HuH-7 (cell line): ENCODE results near the gene SMG6.
"Not testable (repeated sequence)": the region's sequence is repeated elsewhere in the genome, so short reads cannot be mapped to it uniquely, and the experiment has no call there.

Experiments used
- DNase-seq: peaks from one replicate; pipeline ENCODE4 v3.0.0; 2011; ENCODE audit warnings: low spot score

SMG6 gene

DNA sequence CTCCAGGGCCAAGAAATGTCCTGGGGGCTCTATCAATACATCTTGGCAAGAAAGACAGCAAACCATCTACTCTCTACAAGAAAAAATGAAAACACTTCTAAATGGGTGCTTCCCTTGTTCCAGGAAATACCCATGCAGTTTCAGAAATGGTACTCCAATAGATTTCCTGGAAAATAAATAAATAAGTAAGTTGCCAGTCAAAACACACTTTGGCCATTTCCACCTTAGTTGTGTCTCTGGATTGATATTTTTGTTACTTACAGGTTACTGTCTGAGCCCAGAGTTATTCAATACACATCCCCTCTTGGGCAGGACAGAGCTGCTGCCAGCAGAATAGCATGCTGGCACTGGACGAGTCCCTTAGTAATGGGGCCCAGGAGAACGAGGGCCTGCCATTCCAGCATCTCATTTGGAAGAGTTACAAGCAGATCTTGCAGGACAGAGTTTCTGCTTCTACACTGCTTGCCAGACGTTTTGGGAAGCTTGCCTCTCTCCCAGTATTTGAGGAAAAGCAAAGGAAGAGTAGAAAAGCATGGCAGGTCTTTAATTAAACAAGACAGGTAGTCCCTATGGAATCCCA lies 100.5 kb downstream of the SMG6 start:
- no peak for DNase-seq

DNA sequence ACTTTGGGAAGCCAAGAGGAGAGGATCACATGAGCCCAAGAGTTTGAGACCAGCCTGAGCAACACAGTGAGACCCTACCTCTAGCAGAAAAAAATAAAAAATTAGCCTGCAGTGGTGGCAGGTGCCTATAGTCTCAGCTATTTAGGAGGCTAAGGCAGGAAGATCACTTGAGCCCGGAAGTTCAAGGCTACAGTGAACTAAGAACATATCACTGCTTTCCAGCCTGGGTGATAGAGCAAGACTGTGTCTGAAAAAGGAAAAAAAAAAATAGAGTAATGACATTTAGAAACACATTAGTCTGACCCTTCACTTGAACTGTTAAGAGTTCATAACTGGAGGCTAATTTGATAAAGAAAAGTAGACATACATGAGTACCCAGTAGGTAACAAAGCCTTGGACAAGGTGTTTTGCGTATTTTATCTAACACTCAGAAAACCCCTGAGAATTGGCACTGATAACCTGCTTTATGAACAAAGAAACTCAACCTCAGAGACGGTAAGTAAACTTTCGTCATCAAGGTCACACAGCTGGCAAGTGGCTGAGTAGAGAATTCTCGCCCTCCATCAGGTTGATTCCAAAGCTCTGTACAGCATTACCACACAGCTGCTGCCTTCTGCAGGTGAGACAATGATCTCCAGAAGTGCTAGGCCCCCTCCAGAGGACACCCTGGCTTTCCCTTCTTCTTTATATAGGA lies 101.1 kb downstream of the SMG6 start:
- DNase-seq, result no peak

DNA sequence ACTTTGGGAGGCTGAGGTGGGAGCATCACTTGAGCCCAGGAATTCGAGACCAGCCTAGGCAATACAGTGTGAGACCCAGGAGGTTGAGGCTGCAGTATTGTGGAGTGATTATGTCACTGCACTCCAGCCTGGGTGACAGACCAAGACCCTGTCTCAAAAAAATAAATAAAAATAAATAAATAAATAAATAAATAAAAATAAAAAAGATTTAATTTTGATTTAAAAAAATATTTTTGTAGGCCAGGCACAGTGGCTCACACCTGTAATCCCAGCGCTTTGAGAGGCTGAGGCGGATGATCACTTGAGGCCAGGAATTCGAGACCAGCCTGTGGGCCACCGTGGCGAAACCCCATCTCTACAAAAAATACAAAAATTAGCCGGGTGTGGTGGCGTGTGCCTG lies 104.2 kb downstream of the SMG6 start:
- DNase-seq, result not testable (repeated sequence)

DNA sequence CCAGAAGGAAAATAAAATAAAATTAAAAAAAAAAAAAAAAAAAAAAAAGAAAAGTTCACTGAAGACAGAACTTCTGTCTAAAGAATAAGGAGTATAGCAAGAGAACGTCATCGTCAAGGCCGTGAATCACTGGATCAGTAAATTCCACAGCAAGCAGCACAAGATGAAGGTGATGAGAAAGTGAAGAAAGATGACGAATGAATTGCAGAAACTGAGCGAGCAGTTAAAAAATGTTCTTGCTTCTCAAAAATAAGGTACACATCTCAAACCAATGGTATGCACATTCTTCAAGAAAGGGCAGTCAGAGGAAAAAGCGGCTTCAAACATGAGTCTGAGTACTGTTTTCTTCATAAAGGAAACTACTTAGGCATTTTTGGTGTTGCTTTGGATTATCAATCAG lies 104.7 kb downstream of the SMG6 start:
- no peak for DNase-seq

DNA sequence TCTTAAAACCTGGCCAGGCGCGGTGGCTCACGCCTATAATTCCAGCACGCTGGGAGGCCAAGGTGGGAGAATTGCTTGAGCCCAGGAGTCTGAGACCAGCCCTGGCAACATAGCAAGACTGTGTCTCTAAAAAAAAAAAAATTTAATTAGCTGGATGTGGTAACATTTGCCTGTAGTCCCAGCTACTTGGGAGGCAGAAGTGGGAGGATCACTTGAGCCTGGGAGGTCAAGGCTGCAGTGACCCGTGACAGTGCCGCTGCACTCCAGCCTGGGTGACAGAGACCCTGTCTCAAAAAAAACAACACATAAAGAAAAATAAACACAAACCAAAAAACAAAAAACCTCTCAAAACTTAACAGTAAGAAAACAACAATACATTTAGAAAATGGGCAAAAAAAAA lies 106.3 kb downstream of the SMG6 start:
- no peak for DNase-seq

DNA sequence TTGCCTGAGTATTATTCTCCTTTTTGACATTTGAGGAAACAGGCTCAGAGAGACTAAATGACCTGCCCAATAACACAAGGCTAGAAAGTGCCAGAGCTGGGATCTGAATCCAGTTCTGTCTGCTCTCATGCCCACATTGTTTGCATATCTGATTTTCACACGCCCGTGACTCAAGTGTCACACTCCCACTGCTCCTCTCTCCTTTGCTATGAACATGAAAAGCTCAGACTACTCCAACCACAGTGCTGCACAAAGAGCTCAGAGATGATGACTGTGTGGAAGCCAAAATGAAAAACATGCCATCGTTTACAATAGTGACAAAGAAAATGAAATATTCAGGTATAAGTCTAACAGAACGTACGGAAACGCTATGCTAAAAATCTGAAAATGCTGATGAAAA lies 107.9 kb downstream of the SMG6 start:
- DNase-seq, result no peak

DNA sequence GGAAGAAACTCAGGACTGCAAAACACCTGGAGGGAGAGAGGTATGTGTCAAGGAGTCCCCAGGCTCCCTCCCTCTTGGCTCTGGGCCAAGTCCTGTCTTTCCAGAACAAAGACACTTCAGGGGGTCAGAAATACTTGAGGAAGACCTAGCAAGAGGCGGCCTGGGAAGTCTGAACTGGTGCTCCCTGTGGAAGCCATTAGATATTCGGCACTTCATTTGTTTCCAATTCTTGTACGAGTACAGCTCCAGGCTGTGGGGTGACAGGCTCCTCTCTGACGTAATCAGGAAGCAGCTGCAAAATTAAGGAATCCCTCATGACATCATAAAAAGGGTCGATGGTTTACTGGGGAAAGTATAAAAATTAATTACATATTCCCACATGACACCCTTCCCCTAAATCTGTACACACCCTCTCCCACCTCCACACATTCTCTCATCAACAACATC lies 108.7 kb downstream of the SMG6 start:
- DNase-seq, result no peak

DNA sequence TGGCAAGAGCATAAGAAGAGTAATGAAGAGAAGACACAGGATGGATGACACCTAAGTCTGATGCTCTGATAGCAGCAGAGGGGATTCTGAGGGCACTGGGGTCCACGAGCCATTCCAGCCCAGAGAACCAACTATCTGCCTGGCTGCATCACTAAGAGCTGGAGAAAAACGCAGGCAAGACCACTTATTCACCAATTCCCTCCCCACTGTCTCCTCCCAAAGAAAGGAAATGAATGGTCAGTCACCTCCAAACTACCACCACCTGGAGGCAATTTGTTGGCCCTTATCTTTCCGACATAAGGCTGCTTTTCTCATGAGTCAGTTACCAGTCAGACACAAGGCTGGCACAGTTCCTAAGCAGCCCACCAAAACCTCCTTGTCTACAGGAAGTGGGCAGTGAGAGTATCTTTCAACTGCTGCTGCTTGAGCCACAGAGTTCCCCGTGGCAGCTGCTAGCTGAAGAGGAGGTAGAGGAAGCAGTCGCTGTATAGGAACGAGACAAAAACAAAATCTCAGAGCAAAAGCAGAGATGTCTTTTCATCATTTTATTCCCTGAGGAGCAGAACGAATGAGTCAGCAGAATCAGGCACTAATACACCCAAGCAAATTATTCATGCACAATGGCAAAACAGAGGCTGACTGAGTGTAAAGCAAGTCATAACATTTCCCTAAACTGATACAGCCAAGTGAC lies 111.1 kb downstream of the SMG6 start:
- no peak for DNase-seq

DNA sequence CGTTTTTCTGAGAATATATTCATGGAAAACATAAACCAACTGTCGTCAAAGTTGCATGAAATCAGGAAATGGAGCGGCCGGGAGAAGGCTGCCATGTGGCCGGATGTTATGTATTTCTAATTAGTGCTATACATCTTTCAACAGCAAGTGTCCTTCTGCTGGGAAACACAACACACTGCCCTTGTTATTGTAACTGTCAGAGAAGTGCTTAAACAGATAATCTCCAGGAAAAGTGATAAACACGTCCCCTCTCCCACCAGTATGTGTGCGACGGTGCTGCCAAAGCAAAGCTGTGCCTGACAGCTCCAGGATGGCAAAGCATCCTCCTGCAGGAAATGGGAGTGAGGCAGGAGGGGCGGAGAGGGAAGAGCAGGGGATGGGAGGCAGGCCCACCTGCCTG lies 111.8 kb downstream of the SMG6 start:
- DNase-seq, result no peak

DNA sequence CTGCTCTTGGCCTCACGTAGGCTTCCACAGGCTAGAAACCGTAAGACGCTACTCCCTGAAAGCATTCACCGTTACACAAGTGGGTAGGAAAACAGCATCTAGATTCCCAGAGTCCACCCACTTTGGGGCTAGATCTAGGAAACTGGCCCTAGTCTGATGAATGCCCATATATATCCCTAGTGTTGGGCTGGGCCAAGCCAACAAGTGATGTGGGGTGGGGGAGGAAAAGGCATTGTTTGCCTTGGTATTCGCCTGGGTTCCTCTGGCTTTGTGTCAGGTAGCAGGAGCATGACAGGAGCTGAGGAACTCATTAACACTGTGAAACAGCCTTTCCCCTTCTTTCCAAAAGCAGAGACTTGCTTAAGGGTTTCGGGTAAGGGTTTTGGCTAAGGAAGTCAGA lies 112.4 kb downstream of the SMG6 start:
- no peak for DNase-seq

DNA sequence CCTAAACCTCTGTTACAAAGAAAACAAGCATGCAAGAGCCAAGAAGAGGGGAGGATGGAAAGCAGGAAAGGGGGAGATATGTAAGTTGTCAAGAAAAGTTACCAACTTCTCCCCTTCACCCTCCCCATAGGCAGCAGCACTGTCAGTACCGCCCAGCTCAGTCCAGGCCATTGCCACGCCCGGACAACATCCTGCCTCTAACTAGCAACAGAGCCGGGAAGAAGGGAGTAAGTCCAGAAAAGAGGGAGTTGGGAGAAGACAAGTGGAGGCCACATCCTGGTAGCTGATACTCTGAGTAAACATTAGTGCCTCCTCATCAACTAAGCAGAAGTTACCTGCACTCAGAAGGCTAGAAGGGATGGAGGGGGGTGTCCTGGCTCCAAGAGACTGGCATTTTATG lies 113.6 kb downstream of the SMG6 start:
- no peak for DNase-seq

DNA sequence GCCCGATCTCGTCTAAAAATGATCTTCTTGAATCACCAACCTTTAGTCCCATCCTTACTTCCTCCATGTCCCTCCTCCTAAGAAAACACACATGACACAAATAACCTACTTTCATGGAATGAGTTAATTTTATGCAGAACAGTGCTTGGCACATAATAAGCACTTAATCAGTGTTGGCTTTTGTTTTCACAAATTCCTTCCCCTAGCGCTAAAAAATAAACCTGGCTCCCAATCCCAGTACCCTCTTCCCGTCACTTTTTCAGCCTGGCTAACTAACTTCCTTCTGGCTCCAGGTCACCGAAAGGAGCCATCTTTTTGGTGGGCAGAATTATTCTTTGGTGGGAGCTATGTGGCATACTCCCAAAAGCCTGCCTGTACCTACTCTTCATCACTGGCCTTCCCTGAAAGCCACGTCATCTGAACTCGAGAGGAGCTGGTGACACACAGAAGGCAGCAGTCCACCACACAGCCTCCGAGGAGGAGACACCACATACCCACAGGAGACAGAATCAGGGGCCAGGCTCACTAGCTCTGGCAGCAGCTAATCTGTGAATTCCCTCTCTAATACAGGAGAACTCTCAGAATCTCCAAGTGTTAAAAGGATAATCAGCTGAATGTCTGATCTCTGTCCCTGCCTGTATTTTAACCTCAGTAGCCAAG lies 114.5 kb downstream of the SMG6 start:
- DNase-seq, result no peak

DNA sequence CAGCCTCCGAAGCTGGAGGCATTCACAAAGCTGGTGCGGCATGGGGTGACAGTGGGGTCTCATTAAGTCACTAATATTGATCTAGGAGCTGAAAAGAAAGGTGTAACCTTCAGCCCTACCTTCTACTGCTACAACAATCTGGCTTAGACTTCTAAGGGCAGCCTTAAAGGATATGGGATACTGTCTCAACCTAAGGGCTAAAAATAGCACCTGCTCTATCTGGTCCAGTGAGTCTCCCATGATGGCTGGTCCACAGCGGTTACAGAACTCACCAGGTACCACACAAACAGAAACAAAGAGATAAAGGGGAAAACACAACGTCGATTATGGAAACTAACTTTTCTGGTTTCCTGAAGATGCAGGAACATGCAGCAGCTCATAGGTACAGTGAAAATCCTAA lies 115.8 kb downstream of the SMG6 start:
- no peak for DNase-seq

DNA sequence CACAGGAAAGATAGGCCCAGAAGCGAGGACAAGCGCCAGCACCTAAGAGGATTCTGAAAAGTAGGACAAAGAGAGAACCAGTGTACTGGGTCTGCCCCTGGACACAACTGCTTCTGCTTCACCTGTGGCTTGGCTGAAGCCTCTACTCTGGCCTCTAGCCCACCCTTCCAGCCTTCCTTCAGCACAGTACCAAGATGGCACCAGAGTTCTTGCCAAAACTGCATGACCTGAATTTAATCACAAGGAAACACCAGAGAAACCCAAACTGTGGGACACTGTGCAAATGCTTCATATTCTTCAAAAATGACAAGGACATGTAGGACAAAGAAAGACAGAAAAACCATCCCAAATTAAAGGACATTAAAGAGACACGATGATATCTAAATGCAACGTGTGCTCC lies 116.6 kb downstream of the SMG6 start:
- no peak for DNase-seq

DNA sequence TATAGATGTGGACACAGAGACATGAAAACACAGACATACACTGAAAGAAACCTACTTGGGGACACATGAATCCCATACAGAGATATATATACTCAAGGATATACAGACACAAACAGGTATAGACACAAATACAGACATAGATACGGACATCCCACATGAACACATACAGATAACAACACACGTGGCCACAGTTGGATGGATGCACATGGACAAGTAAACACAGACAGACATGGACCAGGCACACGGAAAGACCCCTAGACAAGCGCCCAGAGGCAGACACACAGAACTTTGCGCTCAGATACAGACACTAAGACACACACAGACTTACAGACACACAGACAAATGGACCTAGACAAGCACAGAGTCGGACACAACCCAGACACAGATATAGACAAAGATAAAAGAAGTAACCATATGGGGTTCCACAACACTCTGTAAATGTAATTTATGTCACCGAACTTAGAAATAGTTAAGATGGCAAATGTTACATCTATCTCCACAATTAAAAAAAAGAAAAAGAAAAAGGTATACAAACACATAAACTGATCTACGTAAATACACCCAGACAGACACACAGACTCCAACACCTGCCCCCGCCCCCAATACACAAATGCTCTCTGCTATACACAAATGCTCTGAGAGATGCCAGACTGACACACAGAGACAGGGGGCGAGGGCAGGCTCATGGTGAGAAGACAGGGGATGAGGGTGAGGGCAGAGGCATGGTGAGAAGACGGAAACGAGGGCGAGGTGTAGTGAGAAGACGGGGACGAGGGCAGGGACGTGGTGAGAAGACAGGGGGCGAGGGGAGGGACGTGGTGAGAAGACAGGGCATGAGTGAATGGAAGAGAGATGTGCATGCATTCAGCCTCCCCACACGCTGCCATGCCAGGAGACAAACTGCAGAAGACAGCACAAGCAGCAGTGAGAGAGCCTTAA lies 118.3 kb downstream of the SMG6 start:
- DNase-seq, result no peak

DNA sequence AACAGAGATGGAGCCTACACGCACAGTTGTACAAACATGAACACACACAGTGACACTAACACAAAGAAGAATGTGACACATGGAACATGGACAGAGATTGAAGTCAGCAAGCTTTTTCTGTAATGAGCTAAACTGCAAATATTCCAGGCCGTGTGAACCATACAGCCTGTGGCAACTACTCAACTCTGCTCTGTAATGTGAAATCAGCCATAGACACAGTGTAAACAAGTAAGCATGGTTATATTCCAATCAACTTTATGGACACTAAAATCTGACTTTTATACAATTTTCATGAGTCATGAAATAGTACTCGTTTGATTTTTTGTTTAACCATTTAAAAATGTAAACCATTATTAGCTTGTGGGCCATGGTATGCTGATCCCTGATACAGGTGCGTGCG lies 120.2 kb downstream of the SMG6 start:
- DNase-seq, result no peak

DNA sequence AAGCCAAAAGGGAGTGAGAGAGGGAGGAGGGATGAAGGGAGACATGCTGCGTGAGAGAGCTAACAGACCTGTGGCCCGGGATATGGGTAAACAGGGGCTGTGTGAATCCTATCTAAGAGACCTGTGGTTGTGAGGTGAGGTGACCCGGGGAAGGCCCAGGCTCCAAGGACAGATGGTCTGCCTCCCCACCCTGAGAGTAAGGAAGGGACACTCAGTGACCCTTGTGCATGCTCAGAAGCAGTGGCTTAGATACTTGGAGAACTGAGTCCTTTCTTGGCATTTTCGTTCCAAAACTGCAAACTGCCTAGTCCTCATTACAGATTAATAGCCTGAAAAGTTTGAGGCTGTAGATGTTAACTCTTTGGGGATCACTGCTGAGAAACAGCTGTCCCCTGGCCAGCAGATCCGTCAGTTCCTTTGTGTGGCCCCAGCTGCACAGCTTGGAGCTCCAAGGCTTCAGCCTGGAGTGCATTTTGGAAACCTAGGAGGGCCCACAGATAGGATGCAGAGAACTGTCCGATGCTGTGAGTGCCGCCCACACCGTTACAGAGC lies 121.6 kb downstream of the SMG6 start:
- DNase-seq, result no peak

DNA sequence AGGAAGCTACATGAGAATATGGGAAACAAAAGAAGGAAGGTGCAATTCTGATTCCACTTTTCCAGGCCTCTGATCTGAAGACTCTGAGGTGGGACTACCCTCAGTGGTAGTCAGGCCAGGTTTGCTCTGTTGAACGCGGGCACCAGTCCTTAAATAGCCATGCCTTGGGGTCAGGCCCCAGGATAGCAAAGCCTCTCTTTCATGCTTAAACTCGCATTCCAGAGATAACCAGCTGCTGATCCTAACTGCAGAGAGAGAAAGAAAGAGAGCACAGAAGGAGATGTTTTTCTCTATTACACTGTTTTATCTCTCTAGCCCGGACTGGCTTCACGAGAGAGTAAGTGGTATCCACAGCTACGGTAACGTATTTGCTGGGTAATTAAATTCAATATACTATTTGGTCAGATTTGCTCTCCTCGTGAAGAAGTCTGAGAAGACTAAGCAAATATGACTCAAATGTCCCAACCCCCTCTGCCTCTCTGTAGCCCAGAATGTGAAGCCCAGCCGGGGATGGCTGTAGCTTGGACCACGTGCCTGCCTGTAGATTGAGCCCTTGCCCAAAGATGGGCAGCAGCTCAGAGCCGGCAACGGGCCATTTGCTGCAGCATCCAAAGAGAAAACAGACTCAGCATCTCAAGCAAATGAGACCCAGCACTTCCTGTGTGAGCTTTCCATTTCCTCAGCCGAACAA lies 122.2 kb downstream of the SMG6 start:
- no peak for DNase-seq

DNA sequence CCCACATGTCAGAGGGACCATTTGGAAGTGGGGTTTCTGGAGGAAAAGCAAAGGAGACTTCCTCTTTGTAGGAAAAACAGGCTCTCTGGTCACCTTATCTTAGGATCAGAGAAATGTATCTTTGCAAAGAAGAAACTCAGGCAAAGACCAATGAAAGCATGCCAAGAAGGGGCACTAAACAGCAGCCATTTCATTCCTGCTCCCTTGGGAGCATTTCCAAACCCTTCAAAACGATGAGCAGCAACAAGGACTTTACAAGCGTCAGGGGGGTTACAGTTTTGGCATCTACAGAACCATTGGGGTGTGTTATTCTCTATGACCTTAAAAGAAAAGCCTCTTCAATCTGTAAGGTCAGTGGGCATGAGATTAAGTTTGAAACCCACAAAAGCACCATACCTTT lies 122.8 kb downstream of the SMG6 start:
- no peak for DNase-seq

DNA sequence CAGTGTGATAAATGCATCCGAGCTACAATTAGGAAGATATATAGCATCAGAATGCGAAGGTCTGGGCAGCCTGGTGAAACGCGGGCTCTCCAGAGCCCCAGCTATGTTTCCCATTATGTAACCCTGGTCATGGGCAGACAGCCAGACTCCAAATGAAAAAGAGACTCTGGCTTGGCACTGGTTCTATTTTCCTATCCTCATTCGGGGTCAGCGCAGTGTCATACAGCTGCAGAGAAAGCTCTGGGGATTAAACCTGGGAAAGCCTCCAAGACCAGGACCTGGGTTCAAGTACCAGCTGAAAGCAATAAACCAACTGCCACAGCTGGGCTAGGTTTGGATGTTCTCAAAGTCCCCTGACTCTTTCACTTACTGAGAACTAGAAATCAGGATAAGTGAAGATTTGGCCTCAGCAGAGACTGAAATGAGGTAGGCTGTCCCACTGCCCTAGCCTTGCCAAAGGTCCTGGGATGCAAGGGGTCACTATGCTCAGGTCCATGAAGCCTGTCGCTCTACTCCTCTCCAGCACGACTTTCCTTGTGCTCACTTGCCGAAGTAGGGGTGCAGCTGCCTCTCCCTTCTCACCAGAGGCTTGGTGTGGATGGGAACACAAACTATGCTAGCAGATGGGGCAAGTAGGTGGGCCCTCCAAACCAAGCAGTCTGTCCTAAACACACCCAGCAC lies 123.8 kb downstream of the SMG6 start:
- no peak for DNase-seq
